ENCODE results near the gene NEDD4.
"Not testable (repeated sequence)": the region's sequence is repeated elsewhere in the genome, so short reads cannot be mapped to it uniquely, and the experiment has no call there.

NEDD4 gene

DNA sequence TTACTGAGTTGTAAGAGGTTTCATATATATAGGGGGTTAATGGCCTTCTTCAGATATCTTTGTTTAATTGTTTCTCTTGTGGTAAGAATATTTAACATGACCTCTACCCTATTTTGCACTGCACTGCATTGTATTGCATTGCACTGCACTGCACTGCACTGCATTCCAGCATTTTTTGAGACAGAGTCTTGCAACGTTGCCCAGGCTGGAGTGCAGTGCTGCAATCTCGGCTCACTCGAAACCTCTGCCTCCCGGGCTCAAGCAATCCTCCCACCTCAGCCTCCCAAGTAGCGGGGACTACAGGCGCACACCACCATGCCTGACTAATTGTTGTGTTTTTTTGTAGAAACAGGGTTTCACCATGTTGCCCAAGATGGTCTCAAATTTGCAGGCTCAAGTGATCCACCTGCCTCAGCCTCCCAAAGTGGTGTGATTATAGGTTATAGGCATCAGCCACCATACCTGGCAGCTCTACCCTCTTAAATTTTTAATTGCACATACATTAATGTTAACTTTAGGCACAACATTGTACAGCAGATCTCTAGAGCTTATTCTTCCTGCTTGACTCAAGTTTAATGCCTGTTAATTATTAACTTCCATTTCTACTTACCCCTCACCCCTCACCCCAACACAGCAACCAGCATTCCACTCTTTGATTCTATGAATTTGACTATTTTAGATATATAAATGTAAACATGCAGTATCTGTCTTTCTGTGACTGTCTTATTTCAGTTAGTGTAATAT, 38.4 kb downstream of the NEDD4 start:
- H3K4me3 ChIP-seq (ENCODE audit: low read length) = no peak overlapping the region
- no peak for TF ChIP-seq ZNF274 (IDR thresholded peaks at IDR 0.05; ENCODE audit: low read depth, low read length)

GRCh38 chr15:55952501-55953274, 40.7 kb downstream of the NEDD4 start:
- H3K4me3 ChIP-seq (ENCODE audit: low read length) = not testable (repeated sequence)

- not testable (repeated sequence) for H3K4me3 ChIP-seq (ENCODE audit: low read length)
These were observed 48.8 kb downstream of the NEDD4 start for GRCh38 chr15:55944606-55945005.

- TF ChIP-seq ZNF274 (IDR thresholded peaks at IDR 0.05; ENCODE audit: low read depth, low read length) = no peak
- H3K4me3 ChIP-seq (ENCODE audit: low read length) = no peak overlapping the region
These were observed 51.1 kb downstream of the NEDD4 start for GRCh38 chr15:55942332-55942731.

DNA sequence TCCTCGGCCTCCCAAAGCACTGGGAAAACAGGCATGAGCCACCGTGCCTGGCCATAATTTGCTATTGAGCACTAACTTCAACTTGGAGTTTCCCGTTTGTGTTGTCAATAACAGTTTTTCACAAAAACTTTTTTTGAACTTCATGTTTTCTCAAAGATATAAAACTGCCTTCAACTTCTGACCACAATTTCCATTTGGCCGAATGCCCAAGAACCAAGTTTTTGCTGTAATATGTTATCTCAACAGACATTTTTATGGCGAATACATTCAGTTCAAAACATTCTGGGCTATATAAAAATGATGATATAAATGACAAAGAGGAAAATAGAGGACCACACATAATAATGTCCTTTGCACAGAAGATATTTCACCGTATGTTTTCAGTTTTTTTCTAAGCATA, 56.4 kb downstream of the NEDD4 start:
- no peak for TF ChIP-seq ZNF274 (IDR thresholded peaks at IDR 0.05; ENCODE audit: low read depth, low read length)

GRCh38 chr15:55928955-55929354, 64.5 kb downstream of the NEDD4 start:
- TF ChIP-seq ZNF274 (IDR thresholded peaks at IDR 0.05; ENCODE audit: low read depth, low read length) = no peak
- no peak overlapping the region for H3K4me3 ChIP-seq (ENCODE audit: low read length)

More for the DNA sequence above, 56.4 kb downstream of the NEDD4 start:
- H3K4me3 ChIP-seq (ENCODE audit: low read length) = no peak overlapping the region

- TF ChIP-seq ZNF274 (IDR thresholded peaks at IDR 0.05; ENCODE audit: low read depth, low read length) = no peak
- H3K4me3 ChIP-seq (ENCODE audit: low read length) = no peak overlapping the region
These were observed 71.7 kb downstream of the NEDD4 start for GRCh38 chr15:55921744-55922143.

GRCh38 chr15:55917881-55918296, 75.5 kb downstream of the NEDD4 start:
- TF ChIP-seq ZNF274 (IDR thresholded peaks at IDR 0.05; ENCODE audit: low read depth, low read length) = no peak
- no peak overlapping the region for H3K4me3 ChIP-seq (ENCODE audit: low read length)

- no peak overlapping the region for H3K4me3 ChIP-seq (ENCODE audit: low read length)
- TF ChIP-seq ZNF274 (IDR thresholded peaks at IDR 0.05; ENCODE audit: low read depth, low read length) = no peak
These were observed 76.6 kb downstream of the NEDD4 start for GRCh38 chr15:55916666-55917409.

- H3K4me3 ChIP-seq (ENCODE audit: low read length) = no peak overlapping the region
- TF ChIP-seq ZNF274 (IDR thresholded peaks at IDR 0.05; ENCODE audit: low read depth, low read length) = no peak
These were observed 77.4 kb downstream of the NEDD4 start for GRCh38 chr15:55915876-55916567.

DNA sequence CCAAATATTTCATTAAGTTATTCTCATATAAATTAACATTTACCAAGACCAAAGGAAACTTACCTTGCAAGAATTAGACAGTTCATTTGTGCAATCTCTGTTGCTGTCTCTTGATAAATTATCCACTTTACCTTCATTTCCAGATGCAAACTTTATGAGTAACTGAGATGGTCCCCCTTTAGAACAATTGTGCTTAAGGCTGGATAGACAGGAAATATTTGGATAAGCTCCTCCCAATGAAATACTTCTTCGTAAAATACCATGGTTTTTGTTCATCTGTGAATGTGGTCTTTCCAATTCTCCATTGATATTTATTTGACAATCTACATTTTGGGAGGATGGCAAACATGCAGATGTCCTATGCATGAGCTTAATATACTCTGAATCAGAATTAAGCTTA, 78.2 kb downstream of the NEDD4 start:
- no peak for TF ChIP-seq ZNF274 (IDR thresholded peaks at IDR 0.05; ENCODE audit: low read depth, low read length)
- H3K4me3 ChIP-seq (ENCODE audit: low read length) = no peak overlapping the region

- H3K4me3 ChIP-seq (ENCODE audit: low read length) = no peak overlapping the region
- TF ChIP-seq ZNF274 (IDR thresholded peaks at IDR 0.05; ENCODE audit: low read depth, low read length) = no peak
These were observed 79.0 kb downstream of the NEDD4 start for GRCh38 chr15:55914446-55914845.

DNA sequence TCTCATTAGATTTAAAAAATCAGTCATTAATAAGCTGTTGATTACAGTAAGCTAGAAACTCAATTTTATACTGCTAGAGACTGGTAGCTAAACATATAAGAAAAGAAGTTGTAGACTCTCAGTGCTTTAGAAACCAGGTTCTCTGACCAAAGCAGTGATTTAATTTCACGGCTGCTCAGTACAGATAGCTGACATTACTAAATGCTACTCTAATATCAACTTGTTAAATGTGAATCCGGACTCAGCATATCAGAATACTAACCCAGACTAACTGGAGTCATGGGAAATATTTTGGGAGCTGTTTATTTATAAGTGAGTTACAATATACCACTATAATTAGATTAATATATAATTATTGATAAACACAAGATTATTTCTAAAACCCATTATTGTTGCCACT, 80.4 kb downstream of the NEDD4 start:
- TF ChIP-seq ZNF274 (IDR thresholded peaks at IDR 0.05; ENCODE audit: low read depth, low read length) = no peak
- H3K4me3 ChIP-seq (ENCODE audit: low read length) = no peak overlapping the region

Data from GM08714 (cell line).